K562 (cell line): ENCODE data around the gene SLC29A3. TPM values are rescaled to one million over a fixed set of nuclear protein-coding genes. Genes with fewer than 3 reads are reported as not detected.

Experiments used
- ATAC-seq: fragments of 200-7000 bp; cut with Tn5 transposase; 3 replicates; pipeline ENCODE4 v1.9.1; 2020; ENCODE audit warnings: moderate library complexity
- BruUV-seq: library from RNA; stranded (reverse); fragments of 400-500 nt; replicated peaks from 2 replicates; lab custom pipeline; 2021; lab: Mats Ljungman, UMichigan
- CTCF ChIA-PET: fragments of 300-600 bp; formaldehyde crosslinking; extraction: SDS; loops from one replicate; lab custom pipeline; 2021; ENCODE audit warnings: low intra/inter-chr PET ratio; lab: Yijun Ruan, JAX
- POLR2A ChIA-PET: fragments of 300-600, 350-650 bp; sonication (Branson Sonifier 250); formaldehyde crosslinking; extraction: SDS; loops from one replicate; lab custom pipeline; 2021; ENCODE audit warnings: antibody characterized with exemption, inconsistent platforms; lab: Yijun Ruan, JAX
- DNase-seq, 4 experiments: peaks; one replicate each; pipeline versions ENCODE4 v3.0.0 to v3.0.0-alpha.2; 2011 to 2018; ENCODE audit warnings: low spot score in 3 of 4, mixed read lengths in 3 of 4; ENCODE audit errors: extremely low read depth in 1 of 4
- FAIRE-seq: peaks from 2 replicates; lab custom pipeline; 2011; peaks lifted over from hg19 to GRCh38; lab: Jason Lieb, UNC
- H2AFZ ChIP-seq: 2 replicates; pipeline ENCODE4 v1.6.0; 2011; ENCODE audit warnings: low read depth, low read length, control low read depth, inconsistent platforms
- H3K27ac ChIP-seq: fragments of 200-600 bp; 3 replicates; pipeline ENCODE4 v1.8.0; 2011; ENCODE audit warnings: low read depth, mild to moderate bottlenecking, control low read depth, inconsistent platforms, low read length, moderate library complexity, mixed read lengths; ENCODE audit errors: extremely low read depth
- H3K27me3 ChIP-seq, 2 experiments: fragments of 300-600 bp in 1 of 2; 2 replicates in 1 of 2; 3 replicates in 1 of 2; pipeline versions ENCODE4 v1.6.0 to v1.8.0; 2011; ENCODE audit warnings: inconsistent platforms in 2 of 2, low read length in 2 of 2, mild to moderate bottlenecking in 1 of 2, mixed read lengths in 1 of 2, moderate library complexity in 1 of 2; ENCODE audit not compliant: control insufficient read depth in 2 of 2, insufficient read depth in 2 of 2
- H3K36me3 ChIP-seq: fragments of 300-600 bp; 3 replicates; pipeline ENCODE4 v1.8.0; 2011; ENCODE audit warnings: mild to moderate bottlenecking, low read length, inconsistent platforms; ENCODE audit not compliant: control insufficient read depth, insufficient read depth
- H3K4me1 ChIP-seq, 2 experiments: fragments of 200-600 bp in 1 of 2; replicated peaks in 1 of 2; 2 replicates in 1 of 2; 3 replicates in 1 of 2; pipeline versions ENCODE4 v1.5.1 to v1.8.0; 2011; ENCODE audit warnings: inconsistent platforms in 2 of 2, low read length in 2 of 2, mild to moderate bottlenecking in 1 of 2, mixed read lengths in 1 of 2, moderate library complexity in 1 of 2; ENCODE audit not compliant: control insufficient read depth in 2 of 2, insufficient read depth in 2 of 2
- H3K4me2 ChIP-seq: 2 replicates; pipeline ENCODE4 v1.6.1; 2011; ENCODE audit warnings: low read length, control low read depth, inconsistent platforms, mixed read lengths; ENCODE audit not compliant: insufficient read depth
- H3K4me3 ChIP-seq: fragments of 200-600 bp; sonication (generic), shearing (Covaris generic); 2 replicates; pipeline ENCODE4 v1.5.1; 2016; ENCODE audit warnings: control low read depth, inconsistent platforms
- H3K79me2 ChIP-seq: fragments of 200-600 bp; 3 replicates; pipeline ENCODE4 v1.8.0; 2011; ENCODE audit warnings: low read length, inconsistent platforms; ENCODE audit not compliant: control insufficient read depth, insufficient read depth
- H3K9ac ChIP-seq, 2 experiments: 2 replicates each; pipeline versions ENCODE4 v1.6.0 to v1.6.1; 2011; ENCODE audit warnings: low read depth in 2 of 2, low read length in 2 of 2, control low read depth in 1 of 2, inconsistent platforms in 1 of 2, mild to moderate bottlenecking in 1 of 2, mixed read lengths in 1 of 2; ENCODE audit not compliant: insufficient read depth in 1 of 2
- H3K9me1 ChIP-seq: one replicate; pipeline ENCODE4 v1.6.0; 2011; ENCODE audit warnings: inconsistent platforms, mild to moderate bottlenecking, low read length, moderate library complexity; ENCODE audit not compliant: control insufficient read depth, insufficient read depth
- H3K9me3 ChIP-seq: replicated peaks from 2 replicates; pipeline ENCODE4 v1.5.1; 2011; ENCODE audit warnings: low read depth, low read length, inconsistent platforms; ENCODE audit not compliant: control insufficient read depth, insufficient read depth
- H4K20me1 ChIP-seq: replicated peaks from 2 replicates; pipeline ENCODE4 v1.6.1; 2011; ENCODE audit warnings: low read length, inconsistent platforms, mixed read lengths; ENCODE audit not compliant: control insufficient read depth, insufficient read depth
- ARNT ChIP-seq, 2 experiments: fragments of 450-650 bp; IDR thresholded peaks; 2 replicates each; pipeline ENCODE4 v1.6.1; 2016; ENCODE audit warnings: mild to moderate bottlenecking in 1 of 2
- CBFA2T2 ChIP-seq: fragments of 450-650 bp; conservative IDR thresholded peaks from 2 replicates; pipeline ENCODE4 v1.6.1; 2017; ENCODE audit warnings: mild to moderate bottlenecking
- CBFB ChIP-seq: sonication (generic); formaldehyde crosslinking; IDR thresholded peaks from 2 replicates; pipeline ENCODE4 v1.4.0; 2020; ENCODE audit warnings: mild to moderate bottlenecking, missing genetic modification reagents
- CTBP1 ChIP-seq: fragments of 450-650 bp; IDR thresholded peaks from 2 replicates; pipeline ENCODE4 v1.6.1; 2016; ENCODE audit warnings: borderline replicate concordance
- ERF ChIP-seq: fragments of 450-650 bp; formaldehyde crosslinking; IDR thresholded peaks from 2 replicates; pipeline ENCODE4 v1.4.0; 2020; ENCODE audit warnings: mild to moderate bottlenecking, mixed read lengths
- HMGN3 ChIP-seq: IDR thresholded peaks from 2 replicates; pipeline ENCODE4 v1.6.1; 2011; ENCODE audit warnings: borderline replicate concordance, low read depth, mild to moderate bottlenecking, mixed read lengths, low read length; ENCODE audit not compliant: insufficient read length; ENCODE audit errors: extremely low read depth
- HNRNPLL ChIP-seq: fragments of 200-400 bp; formaldehyde crosslinking; IDR thresholded peaks from 2 replicates; pipeline ENCODE4 v1.6.1; 2017; ENCODE audit warnings: low read length, low read depth, mild to moderate bottlenecking; ENCODE audit not compliant: poor library complexity, severe bottlenecking
- IRF2 ChIP-seq: sonication (generic); formaldehyde crosslinking; IDR thresholded peaks from 2 replicates; pipeline ENCODE4 v1.8.1; 2022; ENCODE audit warnings: mild to moderate bottlenecking, missing genetic modification reagents
- MED1 ChIP-seq: sonication (generic); formaldehyde crosslinking; IDR thresholded peaks from 2 replicates; pipeline ENCODE4 v1.8.1; 2023; ENCODE audit warnings: missing genetic modification reagents, borderline replicate concordance
- NBN ChIP-seq: fragments of 450-650 bp; IDR thresholded peaks from 2 replicates; pipeline ENCODE4 v1.6.1; 2016; ENCODE audit warnings: low read depth, mild to moderate bottlenecking
- NR1H2 ChIP-seq: sonication (generic); formaldehyde crosslinking; IDR thresholded peaks from 2 replicates; pipeline ENCODE4 v1.4.0; 2020; ENCODE audit warnings: mild to moderate bottlenecking, missing genetic modification reagents
- PPARD ChIP-seq: fragments of 250-450 bp; sonication (Bioruptor Pico); IDR thresholded peaks from 2 replicates; pipeline ENCODE4 v1.8.0; 2022; ENCODE audit warnings: inconsistent platforms, mild to moderate bottlenecking, moderate library complexity
- RBM22 ChIP-seq: fragments of 200-400 bp; formaldehyde crosslinking; IDR thresholded peaks from 2 replicates; pipeline ENCODE4 v1.6.1; 2018; ENCODE audit warnings: low read length, low read depth; ENCODE audit not compliant: poor library complexity, severe bottlenecking
- SIN3A ChIP-seq, 2 experiments: fragments of 150-350 bp in 1 of 2; IDR thresholded peaks; 2 replicates each; pipeline ENCODE4 v1.6.1; 2011 to 2016; ENCODE audit warnings: borderline replicate concordance in 2 of 2, low read depth in 2 of 2, low read length in 2 of 2, mild to moderate bottlenecking in 2 of 2, moderate library complexity in 2 of 2; ENCODE audit not compliant: control insufficient read depth in 1 of 2
- ZKSCAN3 ChIP-seq: fragments of 250-450 bp; sonication (Bioruptor Pico); IDR thresholded peaks from 2 replicates; pipeline ENCODE4 v1.4.0; 2020
- WGBS: fragments of 100-300 bp; shearing (Covaris generic); methylation state at CpG from one replicate; pipeline ENCODE4 v1.1.6; 2016; ENCODE audit warnings: low coverage, mixed read lengths; ENCODE audit not compliant: insufficient coverage; ENCODE audit errors: missing lambda C conversion rate; 5-methylcytosine and 5-hydroxymethylcytosine counted together
- in situ Hi-C: fragments of 300-500 bp; cut with MboI; formaldehyde crosslinking; loops from 4 replicates; pipeline ENCODE4 v1.15.0; 2018; ENCODE audit warnings: inconsistent platforms, mixed read lengths
- intact Hi-C: fragments of 100-400 bp; cut with micrococcal nuclease; formaldehyde crosslinking; loops from 2 replicates; pipeline ENCODE4 v1.14.2; 2022
- polyA plus RNA-seq, 8 experiments: library from polyadenylated mRNA; depleted of rRNA in 4 of 8; stranded (reverse) in 5 of 8; unstranded in 3 of 8; fragments of >200 nt; fragmentation: Nextera tagmentation in 2 of 8; fragmentation: Illumina TruSeq in 1 of 8; extraction: Ambion mirVana in 2 of 8; extraction: Trizol in 1 of 8; gene quantifications; 2 replicates each; pipeline versions ENCODE4 v1.2.1 to v1.2.3, GENCODE V29; 2011 to 2014; ENCODE audit warnings: inconsistent platforms in 1 of 8, missing spikeins in 1 of 8
- total RNA-seq, 7 experiments: library from RNA; depleted of rRNA in 6 of 7; stranded (reverse); fragments of >200 nt in 6 of 7; fragmentation: Illumina TruSeq in 2 of 7; extraction: Trizol in 2 of 7; gene quantifications; 2 replicates each; pipeline versions ENCODE4 v1.2.1 to v1.2.3, GENCODE V29; 2011 to 2021; ENCODE audit warnings: low replicate concordance in 1 of 7
- TF ChIP-seq, protein P1 (sequence below), 2 experiments: fragments of 450-650 bp; conservative IDR thresholded peaks; 2 replicates each; pipeline ENCODE4 v1.6.1; 2017; ENCODE audit warnings: mild to moderate bottlenecking in 2 of 2, moderate library complexity in 2 of 2
- TF ChIP-seq, protein P2 (sequence below): fragments of 250-450 bp; sonication (Bioruptor Pico); IDR thresholded peaks from 2 replicates; pipeline ENCODE4 v1.5.0; 2021; ENCODE audit warnings: mild to moderate bottlenecking, borderline replicate concordance
- TF ChIP-seq, protein P3 (sequence below): IDR thresholded peaks from 2 replicates; pipeline ENCODE4 v1.6.1; 2011; ENCODE audit not compliant: insufficient read length; ENCODE audit errors: extremely low read depth

Gene SLC29A3
- total and polyA plus RNA-seq, 9 of the 15 experiments (the other 6 are each of a cell fraction or from before 2014, with no cell fraction given) = 2.1 to 10.7 (median 4.6) TPM

- ATAC-seq (no peak), FAIRE-seq (no peak), DNase-seq (no peak)
- Histone ChIP-seq H3K4me3 (no peak overlapping the region), H3K4me1 (peaks cover 17 to 37% of the 10 kb centered on the region in 2 experiments; a peak in 4 of 5 replicates), H3K27ac (no peak overlapping the region), H3K9ac (no peak overlapping the region; a peak in 1 of 4 replicates), H3K4me2 (no peak overlapping the region), H2AFZ (no peak overlapping the region), H3K79me2 (no peaks in the 10 kb centered on the region), H3K27me3 (no peaks in the 10 kb centered on the region), H3K9me1 (no peaks in the 10 kb centered on the region), H4K20me1 (peaks cover 5% of the 10 kb centered on the region; the same call in 1 of the 2 replicates), H3K36me3 (no peaks in the 10 kb centered on the region), H3K9me3 (no peaks in the 10 kb centered on the region)
- ChIA-PET CTCF (no interaction called here), POLR2A (interaction anchor here (0.9 to 2.1 kb wide), 7 partner anchors 9 to 85 kb away, joined by 3 to 6 read pairs (median 4); no protein-coding TSS in a partner anchor)
- no TSS peak for BruUV-seq
- TF ChIP-seq, protein P1, sequence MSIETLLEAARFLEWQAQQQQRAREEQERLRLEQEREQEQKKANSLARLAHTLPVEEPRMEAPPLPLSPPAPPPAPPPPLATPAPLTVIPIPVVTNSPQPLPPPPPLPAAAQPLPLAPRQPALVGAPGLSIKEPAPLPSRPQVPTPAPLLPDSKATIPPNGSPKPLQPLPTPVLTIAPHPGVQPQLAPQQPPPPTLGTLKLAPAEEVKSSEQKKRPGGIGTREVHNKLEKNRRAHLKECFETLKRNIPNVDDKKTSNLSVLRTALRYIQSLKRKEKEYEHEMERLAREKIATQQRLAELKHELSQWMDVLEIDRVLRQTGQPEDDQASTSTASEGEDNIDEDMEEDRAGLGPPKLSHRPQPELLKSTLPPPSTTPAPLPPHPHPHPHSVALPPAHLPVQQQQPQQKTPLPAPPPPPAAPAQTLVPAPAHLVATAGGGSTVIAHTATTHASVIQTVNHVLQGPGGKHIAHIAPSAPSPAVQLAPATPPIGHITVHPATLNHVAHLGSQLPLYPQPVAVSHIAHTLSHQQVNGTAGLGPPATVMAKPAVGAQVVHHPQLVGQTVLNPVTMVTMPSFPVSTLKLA (conservative IDR thresholded peaks at IDR 0.05) = no peak
- TF ChIP-seq, protein P2, sequence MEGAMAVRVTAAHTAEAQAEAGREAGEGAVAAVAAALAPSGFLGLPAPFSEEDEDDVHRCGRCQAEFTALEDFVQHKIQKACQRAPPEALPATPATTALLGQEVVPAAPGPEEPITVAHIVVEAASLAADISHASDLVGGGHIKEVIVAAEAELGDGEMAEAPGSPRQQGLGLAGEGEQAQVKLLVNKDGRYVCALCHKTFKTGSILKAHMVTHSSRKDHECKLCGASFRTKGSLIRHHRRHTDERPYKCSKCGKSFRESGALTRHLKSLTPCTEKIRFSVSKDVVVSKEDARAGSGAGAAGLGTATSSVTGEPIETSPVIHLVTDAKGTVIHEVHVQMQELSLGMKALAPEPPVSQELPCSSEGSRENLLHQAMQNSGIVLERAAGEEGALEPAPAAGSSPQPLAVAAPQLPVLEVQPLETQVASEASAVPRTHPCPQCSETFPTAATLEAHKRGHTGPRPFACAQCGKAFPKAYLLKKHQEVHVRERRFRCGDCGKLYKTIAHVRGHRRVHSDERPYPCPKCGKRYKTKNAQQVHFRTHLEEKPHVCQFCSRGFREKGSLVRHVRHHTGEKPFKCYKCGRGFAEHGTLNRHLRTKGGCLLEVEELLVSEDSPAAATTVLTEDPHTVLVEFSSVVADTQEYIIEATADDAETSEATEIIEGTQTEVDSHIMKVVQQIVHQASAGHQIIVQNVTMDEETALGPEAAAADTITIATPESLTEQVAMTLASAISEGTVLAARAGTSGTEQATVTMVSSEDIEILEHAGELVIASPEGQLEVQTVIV (CRISPR knock-in tag) = no peak
- TF ChIP-seq CBFA2T2 = no peak
- TF ChIP-seq HNRNPLL = no peak
- no peak for TF ChIP-seq HMGN3
- no peak for TF ChIP-seq IRF2 (CRISPR knock-in tag)
- TF ChIP-seq ZKSCAN3 (CRISPR knock-in tag) = no peak
- TF ChIP-seq ARNT (IDR thresholded peaks at IDR 0.05) = no peak
- no peak for TF ChIP-seq CBFB (CRISPR knock-in tag)
- no peak for TF ChIP-seq SIN3A (IDR thresholded peaks at IDR 0.05; ENCODE audit: borderline replicate concordance in 2 of 2, control insufficient read depth in 1 of 2, low read depth in 2 of 2, low read length in 2 of 2)
- TF ChIP-seq RBM22 = no peak
- TF ChIP-seq, protein P3, sequence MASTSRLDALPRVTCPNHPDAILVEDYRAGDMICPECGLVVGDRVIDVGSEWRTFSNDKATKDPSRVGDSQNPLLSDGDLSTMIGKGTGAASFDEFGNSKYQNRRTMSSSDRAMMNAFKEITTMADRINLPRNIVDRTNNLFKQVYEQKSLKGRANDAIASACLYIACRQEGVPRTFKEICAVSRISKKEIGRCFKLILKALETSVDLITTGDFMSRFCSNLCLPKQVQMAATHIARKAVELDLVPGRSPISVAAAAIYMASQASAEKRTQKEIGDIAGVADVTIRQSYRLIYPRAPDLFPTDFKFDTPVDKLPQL = no peak
- no peak for TF ChIP-seq NR1H2 (CRISPR knock-in tag)
- TF ChIP-seq ERF (CRISPR knock-in tag) = no peak
- TF ChIP-seq NBN = no peak
- TF ChIP-seq PPARD (CRISPR knock-in tag) = no peak
- TF ChIP-seq CTBP1 = no peak
- no peak for TF ChIP-seq MED1 (CRISPR knock-in tag)
- in situ Hi-C loops = no loop called here
- intact Hi-C loops = no loop called here
- WGBS = 90% methylated on average over 13 of the region's 13 CpGs
Observed at GRCh38 chr10:71337219-71337701, 18.2 kb downstream of the SLC29A3 start.
